Hematopoietic multipotent progenitor cell treated with erythropoietin and hydrocortisone succinate and interleukin-3 and kit ligand, for 6 days (in vitro differentiated cells): ENCODE data around the gene HLA-G.
"Not testable (repeated sequence)": the region's sequence is repeated elsewhere in the genome, so short reads cannot be mapped to it uniquely, and the experiment has no call there.

Source experiments
- DNase-seq: peaks from one replicate; pipeline ENCODE4 v3.0.0-alpha.2; 2015

HLA-G gene

GRCh38 chr6:29875734-29876133 is 48.1 kb downstream of the HLA-G start:
- not testable (repeated sequence) for DNase-seq
